Neural cell (in vitro differentiated cells): ENCODE data around the gene CASP2. TPM values are rescaled to one million over a fixed set of nuclear protein-coding genes. Genes with fewer than 3 reads are reported as not detected.

Experiments
- H2AFZ ChIP-seq: fragments of 200-600, 300-800 bp; sonication (generic), shearing (Covaris generic); 2 replicates; pipeline ENCODE4 v1.6.0; 2014; ENCODE audit warnings: low read depth, mild to moderate bottlenecking, antibody characterized with exemption, low read length, moderate library complexity
- H3F3A ChIP-seq: fragments of 200-600 bp; shearing (Covaris generic); 2 replicates; pipeline ENCODE4 v1.6.1; 2016; ENCODE audit warnings: mild to moderate bottlenecking, moderate library complexity, mixed read lengths, antibody characterized with exemption, low read length; ENCODE audit not compliant: insufficient read depth, poor library complexity, severe bottlenecking
- H3K27ac ChIP-seq: fragments of 200-600, 300-800 bp; sonication (generic), shearing (Covaris generic); 2 replicates; pipeline ENCODE4 v1.5.1; 2014; ENCODE audit warnings: mild to moderate bottlenecking, low read length, moderate library complexity
- H3K27me3 ChIP-seq: fragments of 300-800, 200-600 bp; sonication (generic), shearing (Covaris generic); 2 replicates; pipeline ENCODE4 v1.6.0; 2014; ENCODE audit warnings: mild to moderate bottlenecking, low read depth, low read length, moderate library complexity; ENCODE audit not compliant: insufficient read depth
- H3K36me3 ChIP-seq: fragments of 300-800, 200-600 bp; sonication (generic), shearing (Covaris generic); 2 replicates; pipeline ENCODE4 v1.5.1; 2014; ENCODE audit warnings: mild to moderate bottlenecking, antibody characterized with exemption, low read length, moderate library complexity; ENCODE audit not compliant: insufficient read depth
- H3K4me2 ChIP-seq: fragments of 300-800, 200-600 bp; sonication (generic), shearing (Covaris generic); 2 replicates; pipeline ENCODE4 v1.6.0; 2014; ENCODE audit warnings: mild to moderate bottlenecking, low read length
- H3K4me3 ChIP-seq: fragments of 300-800, 200-600 bp; sonication (generic), shearing (Covaris generic); 2 replicates; pipeline ENCODE4 v1.5.1; 2014; ENCODE audit warnings: mild to moderate bottlenecking, low read length, moderate library complexity
- H3K79me2 ChIP-seq: fragments of 200-600 bp; shearing (Covaris generic); replicated peaks from 2 replicates; pipeline ENCODE4 v1.6.0; 2014; ENCODE audit warnings: mild to moderate bottlenecking, low read length, moderate library complexity; ENCODE audit not compliant: insufficient read depth
- H3K9ac ChIP-seq: fragments of 300-800, 200-600 bp; sonication (generic), shearing (Covaris generic); 2 replicates; pipeline ENCODE4 v1.6.1; 2016; ENCODE audit warnings: mild to moderate bottlenecking, low read length, mixed read lengths
- H3K9me2 ChIP-seq: fragments of 200-600 bp; shearing (Covaris generic); 2 replicates; pipeline ENCODE4 v1.6.1; 2016; ENCODE audit warnings: mild to moderate bottlenecking, low read length, mixed read lengths; ENCODE audit not compliant: insufficient read depth
- H3K9me3 ChIP-seq: fragments of 200-600, 300-800 bp; sonication (generic), shearing (Covaris generic); 2 replicates; pipeline ENCODE4 v1.6.1; 2016; ENCODE audit warnings: mild to moderate bottlenecking, mixed run types, low read length, moderate library complexity, mixed read lengths
- H4K20me1 ChIP-seq: fragments of 200-600 bp; shearing (Covaris generic); 2 replicates; pipeline ENCODE4 v1.6.1; 2016; ENCODE audit warnings: mild to moderate bottlenecking, mixed run types; ENCODE audit not compliant: insufficient read depth
- EP300 ChIP-seq: fragments of 450-650 bp; conservative IDR thresholded peaks from 2 replicates; pipeline ENCODE4 v1.6.1; 2014; ENCODE audit warnings: antibody characterized with exemption, mild to moderate bottlenecking, moderate library complexity; ENCODE audit not compliant: poor library complexity, severe bottlenecking
- EZH2 ChIP-seq: fragments of 200-600, 300-800 bp; shearing (Covaris generic), sonication (generic); IDR thresholded peaks from 2 replicates; pipeline ENCODE4 v1.6.1; 2014; ENCODE audit warnings: antibody characterized with exemption, low read length, borderline replicate concordance, mild to moderate bottlenecking; ENCODE audit not compliant: insufficient read depth, poor library complexity, severe bottlenecking
- MXI1 ChIP-seq: fragments of 450-650 bp; conservative IDR thresholded peaks from 2 replicates; pipeline ENCODE4 v1.6.1; 2014; ENCODE audit warnings: antibody characterized with exemption, mild to moderate bottlenecking; ENCODE audit not compliant: poor library complexity, severe bottlenecking
- POLR2AphosphoS5 ChIP-seq: IDR thresholded peaks from 2 replicates; pipeline ENCODE4 v1.6.1; 2012
- RAD21 ChIP-seq: fragments of 450-650 bp; conservative IDR thresholded peaks from 2 replicates; pipeline ENCODE4 v1.6.1; 2014; ENCODE audit warnings: antibody characterized with exemption, mild to moderate bottlenecking, moderate library complexity
- SMC3 ChIP-seq: fragments of 450-650 bp; conservative IDR thresholded peaks from 2 replicates; pipeline ENCODE4 v1.6.1; 2014; ENCODE audit warnings: antibody characterized with exemption, mild to moderate bottlenecking, moderate library complexity; ENCODE audit not compliant: poor library complexity
- TAF1 ChIP-seq: IDR thresholded peaks from 2 replicates; pipeline ENCODE4 v1.6.1; 2012; ENCODE audit warnings: low read depth
- polyA plus RNA-seq: library from polyadenylated mRNA; depleted of rRNA; stranded (reverse); fragments of >200 nt; gene quantifications from 2 replicates; pipeline ENCODE4 v1.2.3, GENCODE V29; 2014
- TF ChIP-seq, protein P1 (sequence below): IDR thresholded peaks from 2 replicates; pipeline ENCODE4 v1.6.1; 2012; ENCODE audit warnings: borderline replicate concordance
- TF ChIP-seq, protein P2 (sequence below): fragments of 450-650 bp; IDR thresholded peaks from 2 replicates; pipeline ENCODE4 v1.5.1; 2014; ENCODE audit warnings: antibody characterized with exemption, mild to moderate bottlenecking, moderate library complexity; ENCODE audit not compliant: poor library complexity, severe bottlenecking

Gene CASP2
- polyA plus RNA-seq, 1 donor from 2014 or later, result 9.0 TPM

DNA sequence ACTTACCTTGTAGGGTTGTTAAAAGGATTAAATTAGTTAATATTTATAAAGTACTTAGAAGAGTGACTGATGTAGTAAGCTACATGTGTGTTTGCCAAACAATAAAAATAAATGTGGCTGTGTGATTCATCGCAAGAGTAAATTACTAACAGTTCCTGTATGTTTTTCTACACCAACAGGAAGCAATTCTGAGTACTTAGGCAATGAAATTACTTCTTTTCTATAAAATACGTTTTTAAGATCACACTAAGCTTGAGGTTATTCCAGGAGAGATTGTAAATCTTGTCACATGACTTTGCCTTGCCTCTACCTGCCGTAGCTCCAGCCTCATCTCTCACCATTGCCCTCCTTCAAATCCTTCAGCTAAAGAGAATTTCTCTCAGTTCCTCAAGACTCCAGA is 43.0 kb upstream of the CASP2 start:
- TF ChIP-seq POLR2AphosphoS5 (no peak), MXI1 (no peak)
- H3K27me3 ChIP-seq, result no peaks in the 10 kb centered on the region
- H3K4me3 ChIP-seq, result no peak overlapping the region
- no peak overlapping the region for H3K27ac ChIP-seq
- H3K9me3 ChIP-seq, result no peaks in the 10 kb centered on the region
- H3F3A ChIP-seq, result no peaks in the 10 kb centered on the region
- no peak overlapping the region for H3K9ac ChIP-seq
- no peak overlapping the region for H2AFZ ChIP-seq
- no peaks in the 10 kb centered on the region for H3K9me2 ChIP-seq
- H3K4me2 ChIP-seq, result no peak overlapping the region
- H3K36me3 ChIP-seq, result no peaks in the 10 kb centered on the region
- H4K20me1 ChIP-seq, result no peaks in the 10 kb centered on the region
- no peaks in the 10 kb centered on the region for H3K79me2 ChIP-seq

DNA sequence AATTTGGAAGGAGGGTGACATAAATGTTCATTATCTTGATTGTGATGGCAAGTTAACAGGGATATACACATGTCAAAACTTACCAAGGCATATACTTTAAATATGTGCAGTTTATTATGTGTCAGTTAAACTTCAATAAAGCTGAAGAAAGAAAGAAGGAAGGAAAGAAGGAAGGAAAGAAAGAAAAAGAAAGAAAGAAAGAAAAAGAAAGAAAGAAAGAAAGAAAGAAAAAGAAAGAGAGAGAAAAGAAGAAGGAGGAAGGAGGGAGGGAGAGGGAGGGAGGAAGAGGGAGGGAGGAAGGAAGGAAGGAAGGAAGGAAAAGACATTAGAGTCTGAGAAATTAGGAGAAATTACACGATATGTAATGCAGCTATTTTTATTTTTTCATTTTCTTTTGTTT is 40.8 kb upstream of the CASP2 start:
- no peaks in the 10 kb centered on the region for H4K20me1 ChIP-seq
- no peak overlapping the region for H3K9ac ChIP-seq
- H3K4me3 ChIP-seq, result no peak overlapping the region
- H2AFZ ChIP-seq, result no peak overlapping the region
- no peak overlapping the region for H3K4me2 ChIP-seq
- no peak overlapping the region for H3K27ac ChIP-seq
- no peaks in the 10 kb centered on the region for H3K79me2 ChIP-seq
- TF ChIP-seq MXI1 (no peak), TAF1 (no peak), SMC3 (no peak), EP300 (no peak), POLR2AphosphoS5 (no peak), RAD21 (no peak), EZH2 (no peak)
- TF ChIP-seq, protein P1, sequence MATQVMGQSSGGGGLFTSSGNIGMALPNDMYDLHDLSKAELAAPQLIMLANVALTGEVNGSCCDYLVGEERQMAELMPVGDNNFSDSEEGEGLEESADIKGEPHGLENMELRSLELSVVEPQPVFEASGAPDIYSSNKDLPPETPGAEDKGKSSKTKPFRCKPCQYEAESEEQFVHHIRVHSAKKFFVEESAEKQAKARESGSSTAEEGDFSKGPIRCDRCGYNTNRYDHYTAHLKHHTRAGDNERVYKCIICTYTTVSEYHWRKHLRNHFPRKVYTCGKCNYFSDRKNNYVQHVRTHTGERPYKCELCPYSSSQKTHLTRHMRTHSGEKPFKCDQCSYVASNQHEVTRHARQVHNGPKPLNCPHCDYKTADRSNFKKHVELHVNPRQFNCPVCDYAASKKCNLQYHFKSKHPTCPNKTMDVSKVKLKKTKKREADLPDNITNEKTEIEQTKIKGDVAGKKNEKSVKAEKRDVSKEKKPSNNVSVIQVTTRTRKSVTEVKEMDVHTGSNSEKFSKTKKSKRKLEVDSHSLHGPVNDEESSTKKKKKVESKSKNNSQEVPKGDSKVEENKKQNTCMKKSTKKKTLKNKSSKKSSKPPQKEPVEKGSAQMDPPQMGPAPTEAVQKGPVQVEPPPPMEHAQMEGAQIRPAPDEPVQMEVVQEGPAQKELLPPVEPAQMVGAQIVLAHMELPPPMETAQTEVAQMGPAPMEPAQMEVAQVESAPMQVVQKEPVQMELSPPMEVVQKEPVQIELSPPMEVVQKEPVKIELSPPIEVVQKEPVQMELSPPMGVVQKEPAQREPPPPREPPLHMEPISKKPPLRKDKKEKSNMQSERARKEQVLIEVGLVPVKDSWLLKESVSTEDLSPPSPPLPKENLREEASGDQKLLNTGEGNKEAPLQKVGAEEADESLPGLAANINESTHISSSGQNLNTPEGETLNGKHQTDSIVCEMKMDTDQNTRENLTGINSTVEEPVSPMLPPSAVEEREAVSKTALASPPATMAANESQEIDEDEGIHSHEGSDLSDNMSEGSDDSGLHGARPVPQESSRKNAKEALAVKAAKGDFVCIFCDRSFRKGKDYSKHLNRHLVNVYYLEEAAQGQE, result no peak
- TF ChIP-seq, protein P2, sequence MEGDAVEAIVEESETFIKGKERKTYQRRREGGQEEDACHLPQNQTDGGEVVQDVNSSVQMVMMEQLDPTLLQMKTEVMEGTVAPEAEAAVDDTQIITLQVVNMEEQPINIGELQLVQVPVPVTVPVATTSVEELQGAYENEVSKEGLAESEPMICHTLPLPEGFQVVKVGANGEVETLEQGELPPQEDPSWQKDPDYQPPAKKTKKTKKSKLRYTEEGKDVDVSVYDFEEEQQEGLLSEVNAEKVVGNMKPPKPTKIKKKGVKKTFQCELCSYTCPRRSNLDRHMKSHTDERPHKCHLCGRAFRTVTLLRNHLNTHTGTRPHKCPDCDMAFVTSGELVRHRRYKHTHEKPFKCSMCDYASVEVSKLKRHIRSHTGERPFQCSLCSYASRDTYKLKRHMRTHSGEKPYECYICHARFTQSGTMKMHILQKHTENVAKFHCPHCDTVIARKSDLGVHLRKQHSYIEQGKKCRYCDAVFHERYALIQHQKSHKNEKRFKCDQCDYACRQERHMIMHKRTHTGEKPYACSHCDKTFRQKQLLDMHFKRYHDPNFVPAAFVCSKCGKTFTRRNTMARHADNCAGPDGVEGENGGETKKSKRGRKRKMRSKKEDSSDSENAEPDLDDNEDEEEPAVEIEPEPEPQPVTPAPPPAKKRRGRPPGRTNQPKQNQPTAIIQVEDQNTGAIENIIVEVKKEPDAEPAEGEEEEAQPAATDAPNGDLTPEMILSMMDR, result no peak
- no peaks in the 10 kb centered on the region for H3K27me3 ChIP-seq
- no peaks in the 10 kb centered on the region for H3K9me3 ChIP-seq
- H3K9me2 ChIP-seq, result no peaks in the 10 kb centered on the region
- no peaks in the 10 kb centered on the region for H3K36me3 ChIP-seq
- H3F3A ChIP-seq, result no peaks in the 10 kb centered on the region

DNA sequence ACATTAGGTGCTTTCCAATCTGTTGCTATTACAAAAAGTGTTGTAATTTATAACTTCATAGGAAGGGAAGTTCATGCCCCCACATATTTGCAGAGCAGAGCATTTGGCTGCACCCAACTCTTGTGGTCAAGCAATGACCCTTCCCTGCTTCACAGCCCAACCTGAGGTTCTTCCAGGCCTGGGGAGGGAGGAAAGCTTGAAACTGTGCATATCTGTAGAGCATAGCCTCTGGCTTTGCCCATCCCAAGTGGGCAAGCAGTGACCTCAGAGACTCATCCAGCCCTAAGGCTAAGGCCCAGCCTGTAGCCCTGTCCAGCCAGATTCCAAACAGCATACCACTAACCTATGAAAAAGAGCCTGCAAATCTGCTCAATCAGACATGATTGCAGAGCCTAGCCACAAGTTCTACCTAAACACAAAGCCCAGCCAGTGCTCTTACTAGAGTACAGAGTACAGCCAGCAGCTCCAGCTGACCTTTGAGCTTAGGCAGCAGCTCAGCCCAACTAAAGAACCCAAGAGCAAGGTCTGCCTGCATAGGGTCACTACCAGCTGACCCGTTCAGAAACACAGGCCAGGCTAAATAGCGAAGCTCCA is 39.3 kb upstream of the CASP2 start:
- no peak overlapping the region for H2AFZ ChIP-seq
- no peaks in the 10 kb centered on the region for H3K36me3 ChIP-seq
- no peak overlapping the region for H3K9ac ChIP-seq
- H3K4me2 ChIP-seq, result no peak overlapping the region
- H4K20me1 ChIP-seq, result no peaks in the 10 kb centered on the region
- no peaks in the 10 kb centered on the region for H3K9me2 ChIP-seq
- no peaks in the 10 kb centered on the region for H3K79me2 ChIP-seq
- no peaks in the 10 kb centered on the region for H3F3A ChIP-seq
- H3K4me3 ChIP-seq, result no peak overlapping the region
- no peak overlapping the region for H3K27ac ChIP-seq
- no peaks in the 10 kb centered on the region for H3K9me3 ChIP-seq
- no peaks in the 10 kb centered on the region for H3K27me3 ChIP-seq
- TF ChIP-seq POLR2AphosphoS5, result no peak
- TF ChIP-seq, protein P1, result no peak
- no peak for TF ChIP-seq TAF1
- TF ChIP-seq, protein P2, result no peak
- no peak for TF ChIP-seq SMC3
- TF ChIP-seq EP300, result no peak
- no peak for TF ChIP-seq RAD21
- no peak for TF ChIP-seq MXI1
- TF ChIP-seq EZH2, result no peak
